VCaP (cell line): ENCODE measurements around the gene RBM20.

ENCODE experiments used
- H3K27ac ChIP-seq: fragments of 450-650 bp; 2 replicates; pipeline ENCODE4 v1.5.1; 2017
- TF ChIP-seq, protein P1 (sequence below): fragments of 450-650 bp; conservative IDR thresholded peaks from 2 replicates; pipeline ENCODE4 v1.5.1; 2017; ENCODE audit warnings: mild to moderate bottlenecking, moderate library complexity

Gene RBM20

DNA sequence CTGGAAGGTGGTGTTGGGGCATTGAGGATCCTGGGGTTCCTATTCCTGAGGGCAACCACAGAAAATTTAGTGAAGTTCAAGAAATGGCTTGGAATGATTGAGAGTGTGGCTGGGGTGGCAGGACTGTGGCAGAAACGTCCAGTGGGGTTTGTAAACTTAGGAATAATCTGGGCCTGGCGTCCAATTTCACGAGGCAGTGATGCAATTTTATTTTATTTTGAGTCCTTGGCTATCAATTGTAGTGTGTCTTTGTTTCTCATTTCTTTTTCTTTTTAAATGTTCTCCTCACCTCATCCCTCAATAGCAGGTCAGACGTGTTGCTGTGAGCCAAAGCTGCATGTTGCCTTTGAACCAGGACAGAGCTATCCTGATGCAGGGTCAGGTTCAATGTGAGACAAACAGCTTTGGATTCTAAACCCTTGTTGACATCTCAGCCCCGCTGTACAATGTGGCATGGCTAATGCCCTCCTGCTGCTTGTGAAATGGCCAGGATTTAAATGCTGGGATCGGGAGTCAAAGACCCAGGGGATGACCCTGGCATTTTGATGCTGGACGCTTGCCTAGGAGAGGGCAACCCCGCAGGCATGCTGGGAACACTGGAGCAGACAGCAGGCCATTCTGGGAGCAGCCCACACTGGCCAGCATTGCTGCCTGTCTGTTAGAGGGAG lies 64.8 kb downstream of the RBM20 start:
- no peak overlapping the region for H3K27ac ChIP-seq
- TF ChIP-seq, protein P1, sequence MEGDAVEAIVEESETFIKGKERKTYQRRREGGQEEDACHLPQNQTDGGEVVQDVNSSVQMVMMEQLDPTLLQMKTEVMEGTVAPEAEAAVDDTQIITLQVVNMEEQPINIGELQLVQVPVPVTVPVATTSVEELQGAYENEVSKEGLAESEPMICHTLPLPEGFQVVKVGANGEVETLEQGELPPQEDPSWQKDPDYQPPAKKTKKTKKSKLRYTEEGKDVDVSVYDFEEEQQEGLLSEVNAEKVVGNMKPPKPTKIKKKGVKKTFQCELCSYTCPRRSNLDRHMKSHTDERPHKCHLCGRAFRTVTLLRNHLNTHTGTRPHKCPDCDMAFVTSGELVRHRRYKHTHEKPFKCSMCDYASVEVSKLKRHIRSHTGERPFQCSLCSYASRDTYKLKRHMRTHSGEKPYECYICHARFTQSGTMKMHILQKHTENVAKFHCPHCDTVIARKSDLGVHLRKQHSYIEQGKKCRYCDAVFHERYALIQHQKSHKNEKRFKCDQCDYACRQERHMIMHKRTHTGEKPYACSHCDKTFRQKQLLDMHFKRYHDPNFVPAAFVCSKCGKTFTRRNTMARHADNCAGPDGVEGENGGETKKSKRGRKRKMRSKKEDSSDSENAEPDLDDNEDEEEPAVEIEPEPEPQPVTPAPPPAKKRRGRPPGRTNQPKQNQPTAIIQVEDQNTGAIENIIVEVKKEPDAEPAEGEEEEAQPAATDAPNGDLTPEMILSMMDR: no peak

DNA sequence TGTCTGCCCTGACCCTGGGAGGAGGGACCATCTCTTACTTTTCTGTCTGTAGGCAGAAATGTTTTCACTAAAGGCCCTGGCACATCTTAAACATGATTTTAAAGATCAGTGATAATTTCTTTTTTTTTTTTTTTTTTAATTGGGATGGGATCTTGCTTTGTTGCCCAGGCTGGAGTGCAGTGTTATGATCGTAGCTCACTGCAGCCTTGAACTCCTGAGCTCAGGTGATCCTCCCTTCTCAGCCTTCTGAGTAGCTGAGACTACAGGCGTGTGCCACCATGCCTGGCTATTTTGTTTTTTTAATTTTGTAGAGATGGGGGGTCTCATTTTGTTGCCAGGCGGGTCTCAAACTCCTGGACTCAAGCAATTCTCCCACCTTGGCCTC lies 65.3 kb downstream of the RBM20 start:
- H3K27ac ChIP-seq: no peak overlapping the region
- TF ChIP-seq, protein P1: no peak

DNA sequence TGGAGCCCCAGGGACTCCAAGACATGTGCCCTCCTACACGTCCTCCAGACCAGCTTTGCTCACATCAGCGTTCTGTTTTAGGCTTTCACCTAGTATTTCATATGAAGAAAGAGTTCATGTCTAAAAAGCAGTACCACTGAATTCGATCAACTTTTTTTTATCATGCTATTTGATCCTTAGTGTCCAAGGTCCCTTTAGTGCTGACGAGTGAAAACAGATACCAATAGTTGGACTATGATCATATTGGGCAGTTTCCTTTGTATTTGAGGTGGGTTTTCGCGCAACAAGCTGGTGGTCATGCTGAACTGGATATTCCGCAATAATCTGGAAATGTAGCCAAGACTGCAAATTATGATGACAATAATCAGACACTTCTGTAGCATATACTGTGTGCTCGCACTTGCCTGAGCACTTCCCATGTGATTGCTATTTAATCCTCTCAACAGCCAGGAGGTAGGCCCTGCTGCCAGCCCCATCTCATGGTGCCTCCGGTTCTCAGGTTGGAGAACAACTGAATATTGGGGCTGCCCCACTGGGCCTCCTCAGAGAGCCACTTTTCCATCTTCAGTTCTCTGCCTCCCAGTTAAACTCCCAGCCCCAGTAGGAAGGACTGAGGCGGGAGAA lies 65.9 kb downstream of the RBM20 start:
- H3K27ac ChIP-seq: no peak overlapping the region
- TF ChIP-seq, protein P1: no peak

DNA sequence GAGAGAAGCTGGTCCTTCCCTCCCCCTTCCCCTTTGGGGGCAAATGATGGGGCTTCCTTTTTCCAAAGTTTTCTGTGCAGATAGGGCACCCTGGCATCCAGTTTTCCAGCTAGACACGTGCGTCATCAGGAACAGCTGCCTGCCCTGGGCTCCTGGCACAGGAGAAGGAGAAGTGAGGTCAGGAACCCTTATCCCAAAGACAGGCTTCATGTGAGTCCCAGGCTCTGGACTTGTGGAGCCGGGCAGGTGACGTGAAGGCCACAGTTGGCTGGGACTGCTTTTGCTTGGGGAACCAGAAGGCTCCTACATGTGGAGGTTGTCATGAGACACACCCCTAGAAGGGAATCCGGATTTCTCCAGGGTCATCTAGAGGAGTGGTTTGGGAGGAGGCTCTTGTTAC lies 66.5 kb downstream of the RBM20 start:
- H3K27ac ChIP-seq: no peak overlapping the region
- TF ChIP-seq, protein P1: no peak

DNA sequence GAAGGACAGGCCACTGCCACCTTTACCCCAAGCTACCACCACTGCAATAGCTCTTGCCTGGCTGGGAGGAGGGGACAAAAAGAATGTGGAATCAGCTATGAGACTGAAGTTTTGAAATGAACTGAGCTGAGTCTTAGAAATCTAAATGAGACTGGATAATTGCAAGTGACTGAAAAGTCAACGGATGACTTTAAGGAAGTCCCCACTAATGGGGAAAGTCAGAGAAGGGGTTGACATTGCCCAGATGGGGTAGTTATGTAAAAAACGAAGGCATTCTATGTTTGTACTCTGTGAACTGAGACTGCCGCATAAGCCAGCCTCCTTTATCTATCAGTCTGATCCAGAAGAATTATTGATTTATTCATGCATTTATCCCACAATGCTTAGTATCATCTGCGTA lies 67.2 kb downstream of the RBM20 start:
- TF ChIP-seq, protein P1: no peak
- H3K27ac ChIP-seq: no peak overlapping the region

DNA sequence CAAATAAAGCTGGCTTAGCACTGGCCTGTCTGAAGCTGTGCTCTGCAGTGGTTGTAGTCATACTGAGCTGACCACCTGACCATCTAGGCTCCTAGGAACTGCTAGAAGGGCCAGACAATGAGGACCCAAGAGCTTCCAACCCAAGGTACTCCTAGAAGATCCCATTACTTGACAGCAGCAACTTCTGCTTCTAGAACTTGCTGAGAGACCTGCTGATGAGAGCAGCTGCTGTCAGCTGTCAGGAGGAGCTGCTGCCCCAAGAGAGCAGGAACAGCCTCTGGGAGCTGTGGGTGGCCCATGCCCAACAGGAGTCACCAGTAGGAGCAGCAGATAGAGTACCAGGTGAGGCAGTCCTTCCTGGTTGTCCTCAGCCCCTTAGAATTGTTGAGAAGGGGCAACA lies 70.2 kb downstream of the RBM20 start:
- no peak overlapping the region for H3K27ac ChIP-seq
- TF ChIP-seq, protein P1: no peak

DNA sequence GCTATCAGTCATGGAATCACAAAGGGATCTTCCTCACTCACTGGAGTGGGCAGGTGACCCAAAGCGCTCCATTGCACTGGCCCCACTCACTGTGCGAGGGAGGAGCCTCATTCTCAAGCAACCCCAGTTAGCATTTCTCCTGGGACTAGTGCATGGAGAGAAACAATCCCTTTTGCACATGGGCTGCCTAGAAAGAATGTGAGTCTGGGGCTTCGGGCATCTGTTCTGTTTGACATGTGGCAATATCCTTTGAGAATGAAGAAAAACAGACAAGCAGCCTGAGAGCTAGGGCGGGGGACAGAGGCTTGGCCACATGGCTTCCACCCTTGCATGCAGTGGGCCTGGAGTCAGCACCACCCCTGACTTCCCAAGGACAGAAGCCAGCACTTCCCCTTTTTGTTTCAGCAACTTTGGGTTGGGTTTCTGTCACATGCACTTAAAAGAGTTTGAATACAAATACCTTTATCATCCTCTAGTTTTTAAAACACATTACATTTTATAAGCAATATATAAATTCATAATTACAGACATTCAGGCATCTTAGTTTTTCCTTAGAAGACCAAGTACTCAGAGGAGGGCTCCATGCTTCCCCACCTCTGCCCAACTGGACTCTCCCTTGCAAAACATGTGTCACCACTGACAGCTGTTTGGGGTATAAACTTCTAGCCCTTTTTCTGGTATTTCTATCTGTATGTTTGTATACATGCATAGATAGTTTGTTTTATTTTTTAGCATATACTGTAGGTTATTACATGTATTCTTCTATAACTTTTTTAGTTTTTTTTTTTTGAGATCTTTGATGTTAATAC lies 73.8 kb downstream of the RBM20 start:
- TF ChIP-seq, protein P1: no peak
- H3K27ac ChIP-seq: no peak overlapping the region
